ENCODE results near the gene FGFBP2. TPM values are rescaled to one million over a fixed set of nuclear protein-coding genes. Genes with fewer than 3 reads are reported as not detected.

Gene FGFBP2
- total RNA-seq, 1 donor: not detected

- DNase-seq (ENCODE audit: low read depth): peak; percentile 45
Measured at GRCh38 chr4:15935504-15936402, 27.2 kb downstream of the FGFBP2 start.

GRCh38 chr4:15934259-15934658 is 28.7 kb downstream of the FGFBP2 start:
- no peak overlapping the region for H3K4me3 ChIP-seq (ENCODE audit: low read depth, low read length)
- no peak for DNase-seq (ENCODE audit: low read depth)
- TF ChIP-seq, protein P1, sequence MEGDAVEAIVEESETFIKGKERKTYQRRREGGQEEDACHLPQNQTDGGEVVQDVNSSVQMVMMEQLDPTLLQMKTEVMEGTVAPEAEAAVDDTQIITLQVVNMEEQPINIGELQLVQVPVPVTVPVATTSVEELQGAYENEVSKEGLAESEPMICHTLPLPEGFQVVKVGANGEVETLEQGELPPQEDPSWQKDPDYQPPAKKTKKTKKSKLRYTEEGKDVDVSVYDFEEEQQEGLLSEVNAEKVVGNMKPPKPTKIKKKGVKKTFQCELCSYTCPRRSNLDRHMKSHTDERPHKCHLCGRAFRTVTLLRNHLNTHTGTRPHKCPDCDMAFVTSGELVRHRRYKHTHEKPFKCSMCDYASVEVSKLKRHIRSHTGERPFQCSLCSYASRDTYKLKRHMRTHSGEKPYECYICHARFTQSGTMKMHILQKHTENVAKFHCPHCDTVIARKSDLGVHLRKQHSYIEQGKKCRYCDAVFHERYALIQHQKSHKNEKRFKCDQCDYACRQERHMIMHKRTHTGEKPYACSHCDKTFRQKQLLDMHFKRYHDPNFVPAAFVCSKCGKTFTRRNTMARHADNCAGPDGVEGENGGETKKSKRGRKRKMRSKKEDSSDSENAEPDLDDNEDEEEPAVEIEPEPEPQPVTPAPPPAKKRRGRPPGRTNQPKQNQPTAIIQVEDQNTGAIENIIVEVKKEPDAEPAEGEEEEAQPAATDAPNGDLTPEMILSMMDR (IDR thresholded peaks at IDR 0.05; ENCODE audit: insufficient read depth, low read length): no peak

More at GRCh38 chr4:15935504-15936402, 27.2 kb downstream of the FGFBP2 start:
- TF ChIP-seq, protein P1 (IDR thresholded peaks at IDR 0.05; ENCODE audit: insufficient read depth, low read length): no peak
- no peak overlapping the region for H3K4me3 ChIP-seq (ENCODE audit: low read depth, low read length)

GRCh38 chr4:15931451-15932210 is 31.3 kb downstream of the FGFBP2 start:
- H3K4me3 ChIP-seq (ENCODE audit: low read depth, low read length): no peak overlapping the region
- DNase-seq (ENCODE audit: low read depth): no peak
- TF ChIP-seq, protein P1 (IDR thresholded peaks at IDR 0.05; ENCODE audit: insufficient read depth, low read length): no peak

DNA sequence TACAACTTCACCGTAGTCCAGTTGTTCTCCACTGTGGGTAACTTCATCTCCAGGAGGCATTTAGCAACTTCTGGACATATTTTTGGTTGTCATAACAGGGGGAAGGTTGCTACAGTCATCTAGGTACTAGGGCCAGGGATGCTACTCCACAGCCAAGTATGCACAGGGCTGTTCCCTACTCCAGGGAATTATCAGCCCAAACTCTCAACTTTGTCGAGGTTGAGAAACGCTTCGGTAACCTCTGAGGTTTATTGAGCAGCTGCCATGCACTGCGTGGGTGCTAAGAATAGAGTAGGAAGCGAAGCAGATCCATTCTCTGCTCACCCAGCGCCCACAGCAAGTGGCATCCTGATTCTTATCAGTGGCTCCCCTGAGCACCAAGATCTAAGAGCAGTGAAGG is 32.7 kb downstream of the FGFBP2 start:
- TF ChIP-seq, protein P1 (IDR thresholded peaks at IDR 0.05; ENCODE audit: insufficient read depth, low read length): no peak
- DNase-seq (ENCODE audit: low read depth): peak; percentile 41
- no peak overlapping the region for H3K4me3 ChIP-seq (ENCODE audit: low read depth, low read length)

GRCh38 chr4:15929540-15929939 is 33.4 kb downstream of the FGFBP2 start:
- TF ChIP-seq, protein P1 (IDR thresholded peaks at IDR 0.05; ENCODE audit: insufficient read depth, low read length): no peak
- no peak overlapping the region for H3K4me3 ChIP-seq (ENCODE audit: low read depth, low read length)
- no peak for DNase-seq (ENCODE audit: low read depth)

DNA sequence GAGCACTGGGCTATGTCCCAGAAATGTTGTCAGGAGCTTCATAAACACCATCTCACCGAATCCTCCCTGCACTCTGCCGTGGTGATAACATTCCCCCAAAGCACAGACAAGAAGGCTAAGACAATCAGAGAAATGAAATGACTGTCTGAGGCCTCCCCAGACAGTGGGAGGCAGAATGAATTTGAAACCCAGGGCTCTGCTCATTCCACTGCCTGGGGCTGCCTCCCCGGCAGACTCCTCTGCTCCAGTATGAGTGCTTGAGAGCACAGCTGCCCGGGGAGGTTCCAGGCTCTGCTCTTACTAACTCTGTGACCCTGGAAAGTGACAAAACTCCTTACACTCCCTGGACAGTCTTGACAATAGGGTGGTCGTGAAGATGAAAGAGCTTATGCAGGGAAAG is 34.1 kb downstream of the FGFBP2 start:
- TF ChIP-seq, protein P1 (IDR thresholded peaks at IDR 0.05; ENCODE audit: insufficient read depth, low read length): no peak
- DNase-seq (ENCODE audit: low read depth): no peak
- no peak overlapping the region for H3K4me3 ChIP-seq (ENCODE audit: low read depth, low read length)
